Fibroblast of upper back skin (primary cell): ENCODE data around the gene FOXC1.

Experiments
- DNase-seq: peaks from one replicate; pipeline ENCODE4 v3.0.0-alpha.2; 2013

FOXC1 gene

DNA sequence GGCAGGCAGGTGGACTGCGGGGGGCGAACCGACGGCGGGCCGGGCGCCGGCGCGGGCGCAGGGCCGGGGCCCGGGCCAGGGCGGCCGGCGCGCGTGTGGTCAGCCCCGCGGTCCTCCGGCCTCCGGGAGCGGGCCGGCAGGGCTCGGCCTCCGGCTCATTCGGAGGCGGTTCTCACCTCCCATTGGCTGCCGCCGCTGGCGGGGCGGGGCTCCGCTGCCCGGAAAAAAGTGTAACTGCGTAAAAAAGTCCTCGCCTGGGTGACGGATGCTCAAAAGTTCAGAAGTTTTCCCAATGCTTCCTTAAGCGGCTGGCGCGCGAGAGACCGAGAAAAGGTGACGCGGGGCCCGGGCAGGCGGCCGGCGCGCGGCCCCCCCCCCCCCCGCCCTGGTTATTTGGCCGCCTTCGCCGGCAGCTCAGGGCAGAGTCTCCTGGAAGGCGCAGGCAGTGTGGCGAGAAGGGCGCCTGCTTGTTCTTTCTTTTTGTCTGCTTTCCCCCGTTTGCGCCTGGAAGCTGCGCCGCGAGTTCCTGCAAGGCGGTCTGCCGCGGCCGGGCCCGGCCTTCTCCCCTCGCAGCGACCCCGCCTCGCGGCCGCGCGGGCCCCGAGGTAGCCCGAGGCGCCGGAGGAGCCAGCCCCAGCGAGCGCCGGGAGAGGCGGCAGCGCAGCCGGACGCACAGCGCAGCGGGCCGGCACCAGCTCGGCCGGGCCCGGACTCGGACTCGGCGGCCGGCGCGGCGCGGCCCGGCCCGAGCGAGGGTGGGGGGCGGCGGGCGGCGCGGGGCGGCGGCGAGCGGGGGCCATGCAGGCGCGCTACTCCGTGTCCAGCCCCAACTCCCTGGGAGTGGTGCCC, at the start of gene FOXC1:
TSS of gene FOXC1 (plus strand) at position 268 of the 849 bp plus-strand sequence. CDS start at position 799, 531 bp downstream.
- DNase-seq = peak; percentile 88

DNA sequence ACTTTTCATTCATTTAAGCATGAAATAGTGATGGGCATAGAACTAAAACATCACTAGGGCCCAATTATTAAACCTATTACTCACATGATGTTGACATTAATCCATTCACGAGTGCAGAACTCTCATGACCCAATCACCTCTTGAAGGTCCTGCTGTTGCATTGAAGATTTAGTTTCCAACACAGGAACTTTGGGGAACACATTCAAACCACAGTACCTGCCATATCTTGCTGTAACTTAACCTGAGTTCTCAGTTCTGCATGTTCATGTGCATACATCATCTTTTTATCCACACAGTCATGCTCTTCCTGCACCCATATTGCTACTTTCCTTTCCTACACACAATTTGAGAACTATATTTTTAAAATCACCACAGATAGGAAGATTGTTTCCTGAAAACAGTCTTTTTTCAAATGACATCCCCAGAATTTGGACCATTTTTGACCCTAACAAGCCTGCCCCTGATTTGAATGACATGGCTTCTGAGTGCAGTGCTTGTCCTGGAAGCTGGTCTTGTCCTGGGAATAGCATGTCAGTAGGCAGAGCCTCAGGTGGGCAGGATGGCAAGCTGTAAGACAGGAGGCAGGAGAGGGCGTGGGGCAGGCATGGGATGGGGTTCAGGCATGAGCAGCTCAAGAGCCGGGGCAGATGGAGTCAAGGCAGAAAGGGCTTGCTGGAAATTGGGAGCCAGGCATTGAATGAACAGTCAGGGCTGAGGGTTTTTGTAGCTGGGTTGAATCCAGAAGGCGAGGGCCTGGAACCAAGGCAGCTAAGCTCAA, 49.2 kb upstream of the FOXC1 start:
- no peak for DNase-seq

DNA sequence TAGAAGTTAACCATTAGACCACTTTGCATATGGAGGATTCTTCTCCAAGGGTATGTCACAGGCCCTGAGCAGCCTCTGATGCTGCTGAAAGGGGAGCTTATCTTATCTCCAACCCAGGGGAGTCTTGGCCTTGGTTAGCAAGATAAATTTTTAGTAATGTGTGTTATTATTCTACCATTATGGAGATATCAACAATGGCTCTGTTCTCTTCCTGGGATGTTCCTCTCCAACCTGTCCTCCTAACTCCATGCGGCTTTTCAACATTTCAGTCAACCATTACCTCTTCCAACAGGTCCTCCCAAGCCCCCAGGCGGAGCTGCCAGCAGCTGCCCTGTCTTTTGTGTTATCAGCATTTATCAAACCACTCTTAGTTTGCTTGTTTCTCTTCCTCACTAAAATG, 48.4 kb upstream of the FOXC1 start:
- DNase-seq = no peak

DNA sequence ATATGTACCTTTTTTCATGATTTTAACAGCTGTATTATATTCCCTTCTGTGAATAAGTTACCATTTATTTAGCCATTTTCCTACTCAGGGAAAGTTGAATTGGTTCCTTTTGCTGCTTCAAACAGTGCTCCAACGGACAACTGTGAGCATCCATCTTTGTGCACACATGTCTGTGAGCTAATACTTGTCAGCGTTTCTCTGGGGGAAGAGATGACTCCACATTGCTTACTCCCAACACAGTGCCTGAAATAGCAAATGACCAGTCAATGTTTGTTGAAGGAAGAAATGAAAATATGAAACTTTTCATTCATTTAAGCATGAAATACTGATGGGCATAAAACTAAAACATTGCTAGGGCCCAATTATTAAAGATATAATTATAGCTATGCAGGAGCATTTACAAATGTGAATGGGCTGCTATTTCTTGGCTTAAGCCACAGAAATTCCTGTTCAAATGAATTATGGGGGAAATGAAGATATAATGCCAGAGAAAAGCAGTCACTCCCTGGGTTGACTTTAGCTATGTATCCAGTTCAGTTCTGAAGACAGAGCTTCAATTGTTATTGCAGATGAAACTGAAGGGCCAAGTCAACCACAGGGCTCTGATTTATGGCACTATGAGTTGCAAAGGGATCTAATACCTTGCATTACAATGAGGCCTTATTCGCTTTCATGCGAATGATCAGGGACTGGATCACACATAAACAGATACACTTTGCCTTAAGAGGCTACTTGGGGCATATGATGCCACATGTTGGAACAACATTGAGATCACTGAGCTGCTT, 47.4 kb upstream of the FOXC1 start:
- DNase-seq = no peak

DNA sequence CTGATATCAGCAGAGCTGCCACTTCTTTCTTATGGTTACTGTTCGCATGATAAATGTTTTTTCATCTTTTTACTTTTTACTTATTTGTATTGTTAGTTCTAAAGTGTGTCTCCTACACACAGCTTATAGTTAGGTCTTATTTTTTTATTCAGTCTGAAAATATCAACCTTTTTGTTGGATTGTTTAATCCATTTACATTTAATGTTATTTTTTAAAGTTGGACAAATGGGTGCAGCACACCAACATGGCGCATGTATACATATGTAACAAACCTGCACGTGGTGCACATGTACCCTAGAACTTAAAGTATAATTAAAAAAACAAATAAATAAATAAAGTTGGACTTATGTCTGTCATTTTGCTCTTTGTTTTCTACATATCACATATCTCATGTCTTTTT, 40.3 kb upstream of the FOXC1 start:
- DNase-seq = no peak

DNA sequence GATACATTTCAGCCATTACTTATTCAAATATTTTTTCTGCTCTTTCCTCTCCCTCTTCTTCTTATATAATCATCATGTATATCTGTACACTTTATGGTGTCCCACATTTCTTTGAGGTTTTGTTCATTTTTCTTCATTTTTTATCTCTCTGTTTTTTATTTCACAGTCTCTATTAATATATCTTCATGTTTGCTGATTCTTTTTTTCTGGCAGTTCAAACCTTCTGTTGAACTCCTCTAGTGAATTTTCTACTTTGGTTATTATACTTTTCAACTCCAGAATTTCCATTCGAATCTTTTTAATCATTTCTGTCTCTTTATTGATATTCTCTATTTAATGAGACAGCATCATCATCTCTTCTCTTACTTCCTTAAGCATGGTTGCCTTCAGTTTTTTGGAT, 38.9 kb upstream of the FOXC1 start:
- no peak for DNase-seq

DNA sequence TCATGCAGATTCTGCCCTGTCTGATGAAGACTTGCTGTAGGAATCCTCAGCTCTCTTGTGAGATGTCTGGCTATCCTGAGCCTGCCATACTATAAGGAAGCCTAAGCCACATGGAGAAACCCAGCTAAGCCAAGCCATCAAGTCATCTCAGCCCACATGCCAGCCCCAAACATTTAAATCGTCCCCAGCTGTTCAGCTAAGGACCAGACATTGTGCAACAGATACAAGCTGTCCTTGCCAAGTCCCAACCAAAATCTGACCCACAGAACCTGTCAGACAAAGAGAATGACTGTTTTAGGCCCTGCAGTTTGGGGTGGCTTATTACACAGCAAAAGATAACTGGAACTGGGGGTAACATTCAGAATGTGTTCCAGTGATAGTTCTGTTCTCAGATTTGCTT, 36.8 kb upstream of the FOXC1 start:
- no peak for DNase-seq

DNA sequence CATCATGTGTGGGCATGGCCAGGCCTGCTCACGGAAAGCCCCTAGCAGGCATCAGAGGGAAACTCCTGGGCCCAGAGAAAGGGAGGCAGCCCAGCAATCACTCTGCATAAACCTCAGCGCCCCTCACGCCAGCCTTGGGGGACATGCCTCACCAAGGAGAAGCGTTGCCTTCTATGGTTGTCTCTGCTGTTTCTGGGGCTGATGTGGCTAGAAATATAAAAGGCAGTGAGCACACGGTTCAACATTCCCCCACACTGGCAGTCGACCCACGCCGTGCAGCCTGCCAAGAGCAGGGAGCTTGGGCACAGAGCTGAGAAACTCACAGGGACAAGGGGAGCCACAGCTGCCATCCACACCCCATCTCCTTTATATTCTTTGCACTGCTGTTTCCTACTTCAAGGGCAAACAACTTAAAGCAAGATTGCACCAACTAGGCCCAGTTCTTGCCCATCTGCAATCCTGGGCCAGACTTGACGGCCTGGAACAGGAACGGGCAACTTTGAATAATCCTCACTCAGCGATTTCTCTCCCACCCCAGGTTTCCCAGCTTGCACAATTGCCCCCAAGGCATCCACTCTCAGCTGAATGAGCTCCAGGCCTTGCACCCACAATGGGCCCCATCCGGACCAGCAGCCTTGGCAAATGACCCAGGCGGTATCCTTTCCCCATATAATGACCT, 35.5 kb upstream of the FOXC1 start:
- no peak for DNase-seq

DNA sequence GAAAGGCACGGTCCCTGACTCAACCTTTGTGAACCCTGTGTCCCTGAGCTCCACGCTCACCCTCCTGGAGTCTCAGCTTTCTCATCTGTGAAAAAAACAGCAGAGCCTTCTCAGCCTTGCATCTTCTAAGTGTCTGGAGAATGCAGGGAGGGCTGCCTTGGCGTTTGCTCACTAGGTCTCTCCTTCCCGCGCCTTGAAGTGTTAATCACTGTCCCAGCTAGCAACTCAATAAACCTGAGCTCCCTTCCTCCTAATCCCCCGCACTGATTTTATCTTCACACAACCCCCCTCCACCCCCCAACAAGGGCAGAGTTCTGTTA, 34.9 kb upstream of the FOXC1 start:
- no peak for DNase-seq

DNA sequence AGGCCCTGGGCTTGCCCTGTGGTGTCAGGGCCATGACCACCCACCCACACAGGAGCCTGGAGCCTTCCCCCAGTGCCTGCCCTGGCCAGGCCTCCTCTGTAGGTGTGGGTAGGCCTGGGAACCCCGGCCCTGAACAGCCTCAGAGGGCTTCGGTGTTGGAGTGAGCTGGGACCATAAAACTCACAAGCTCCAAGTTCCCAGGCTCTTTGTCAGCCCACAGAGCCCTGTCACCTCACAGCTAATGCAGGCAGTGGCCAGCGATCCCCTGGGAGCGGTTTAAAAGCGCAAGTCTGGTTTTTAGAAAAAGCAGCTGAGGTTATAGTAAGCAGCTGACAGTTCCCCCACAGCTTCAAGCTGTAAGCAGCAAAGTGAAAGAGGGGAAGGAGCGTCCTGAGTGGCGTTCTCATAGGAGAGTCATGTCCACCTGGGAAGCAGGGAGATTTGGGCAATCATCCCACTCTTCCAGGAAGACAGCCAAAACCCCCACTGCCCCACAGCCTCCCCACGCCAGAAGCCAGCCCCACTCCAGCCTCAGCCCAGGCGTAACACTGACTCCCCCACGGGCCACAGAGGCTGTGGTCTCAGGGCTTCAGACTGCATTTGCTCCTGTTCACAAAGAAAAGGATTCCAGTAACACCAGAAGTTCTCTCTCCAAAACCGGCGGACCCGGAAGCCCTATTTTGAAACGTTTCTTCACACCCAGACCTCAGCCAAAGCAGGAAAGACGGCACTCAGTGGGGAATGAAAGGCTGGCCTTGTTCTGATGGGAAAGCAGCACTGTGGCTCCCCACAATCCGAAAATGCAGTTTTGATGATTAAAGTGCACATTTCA, 34.3 kb upstream of the FOXC1 start:
- peak; percentile 35 for DNase-seq

DNA sequence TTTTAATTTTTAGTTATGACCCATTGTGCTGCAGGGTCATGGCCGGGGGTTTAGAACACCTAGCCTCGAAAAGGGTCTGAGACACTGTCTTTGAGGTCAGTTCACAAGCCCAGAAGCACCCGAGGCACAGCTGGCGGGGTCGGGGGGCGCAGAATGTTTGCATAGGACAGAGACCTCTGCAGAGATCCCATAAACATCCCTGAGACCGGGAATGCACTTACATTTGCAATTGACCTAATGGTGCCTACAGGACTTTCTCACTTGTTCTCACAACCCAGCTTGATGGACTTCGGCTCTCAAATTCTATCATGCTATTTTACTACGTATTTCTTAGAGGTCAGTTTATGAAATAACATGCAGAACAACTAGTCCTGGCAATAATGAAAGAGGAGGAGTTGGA, 33.5 kb upstream of the FOXC1 start:
- DNase-seq = no peak

DNA sequence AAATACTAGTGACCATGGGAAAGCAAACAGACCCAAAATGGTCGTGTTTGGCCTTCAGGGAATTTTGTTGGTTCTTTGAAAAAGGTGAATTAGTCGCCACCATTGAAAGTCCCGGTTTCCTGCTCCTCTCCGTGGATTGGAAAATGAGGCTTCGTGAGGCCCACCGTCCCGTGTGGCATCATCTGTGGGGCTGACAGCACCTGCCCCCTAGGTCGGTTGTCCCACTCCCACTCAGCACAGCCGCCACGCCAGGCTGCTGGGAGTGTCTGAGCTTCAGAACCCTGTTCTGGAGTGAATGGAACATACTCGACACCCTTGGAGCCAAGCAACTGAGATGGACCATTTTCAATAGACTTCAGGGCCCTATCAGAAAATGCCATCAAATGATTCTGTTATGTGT, 33.0 kb upstream of the FOXC1 start:
- no peak for DNase-seq

DNA sequence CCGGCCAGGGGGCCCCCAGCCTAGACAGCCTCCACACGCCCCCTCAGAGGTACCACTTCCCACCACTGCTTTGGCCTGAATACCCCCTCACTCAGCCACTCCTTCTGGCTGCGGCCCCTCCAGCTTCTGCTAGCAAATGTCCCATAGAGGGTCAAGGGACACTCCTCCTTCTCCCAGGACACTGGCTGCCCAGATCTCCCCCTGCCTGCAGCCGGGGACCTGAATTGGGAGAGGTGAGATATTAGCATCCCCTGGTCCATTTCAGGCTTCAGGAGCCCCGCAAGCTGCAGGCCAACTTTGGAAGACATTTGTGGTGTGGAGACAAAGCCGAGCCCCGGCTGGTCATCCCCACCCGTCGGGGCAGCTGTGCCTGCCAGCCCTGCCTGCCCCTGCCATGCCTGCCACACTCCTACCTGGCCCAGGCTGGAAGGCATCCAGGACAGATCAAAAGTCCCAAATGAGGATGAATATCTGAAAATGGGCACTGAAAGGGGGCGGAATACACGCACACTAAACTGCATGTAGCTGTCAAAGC, 32.5 kb upstream of the FOXC1 start:
- no peak for DNase-seq

DNA sequence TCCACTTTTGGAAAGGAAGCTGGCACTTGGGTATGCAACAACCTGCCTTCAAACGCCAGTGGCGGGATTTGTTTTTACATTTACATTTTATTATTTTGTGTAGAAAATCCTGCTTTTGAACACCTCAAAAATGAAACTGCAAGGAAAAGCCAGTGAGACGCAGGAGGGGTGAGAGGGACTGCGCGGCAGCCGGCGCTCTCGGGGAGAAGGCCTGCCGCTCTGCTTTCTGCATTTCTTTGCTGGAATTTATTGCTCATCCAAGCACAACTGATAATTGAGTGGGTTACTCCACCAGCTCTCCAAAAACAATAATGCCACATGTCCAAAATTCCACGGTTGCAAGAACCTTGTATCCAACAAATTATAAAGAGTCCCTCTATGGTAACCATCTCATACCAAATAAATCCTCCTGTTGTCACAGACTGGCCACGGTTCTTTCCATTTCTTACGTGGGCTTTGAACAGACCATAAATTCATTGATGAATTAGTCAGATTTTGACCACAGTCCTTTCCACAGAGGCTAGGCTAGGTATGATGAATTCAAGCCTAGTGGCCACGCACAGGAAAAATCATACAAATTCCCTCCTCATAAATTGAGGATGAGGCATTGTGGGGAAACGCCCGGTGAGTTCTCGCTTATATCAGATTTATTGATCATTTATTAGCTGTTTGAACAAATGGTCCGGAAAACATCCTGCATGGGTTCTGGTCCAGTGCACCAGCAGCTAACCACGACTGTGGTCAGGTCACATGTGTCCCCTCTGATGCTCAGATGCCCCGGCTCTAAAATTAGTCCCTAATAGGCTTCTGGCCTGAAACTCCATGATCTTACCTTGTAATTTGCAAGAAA, 31.6 kb upstream of the FOXC1 start:
- DNase-seq = peak; percentile 29

DNA sequence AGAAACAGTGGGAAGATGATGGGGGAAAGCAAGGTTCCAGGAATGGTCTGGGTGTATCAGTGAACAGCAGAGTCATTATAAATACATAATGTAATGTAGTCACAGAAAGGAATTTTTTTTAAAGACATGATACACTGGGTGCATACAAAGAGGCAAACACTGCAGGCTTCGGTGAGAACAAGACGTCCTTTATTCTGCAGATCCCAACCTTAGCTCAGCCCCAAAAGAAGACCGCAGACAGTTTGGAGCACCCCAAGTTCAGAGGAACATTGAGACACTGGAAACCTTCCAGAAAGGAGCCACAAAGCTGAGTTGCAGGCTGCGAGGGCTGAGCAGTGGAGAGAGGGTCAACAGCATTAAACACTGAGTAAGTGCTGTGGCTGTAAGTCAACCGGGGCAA, 30.6 kb upstream of the FOXC1 start:
- no peak for DNase-seq

DNA sequence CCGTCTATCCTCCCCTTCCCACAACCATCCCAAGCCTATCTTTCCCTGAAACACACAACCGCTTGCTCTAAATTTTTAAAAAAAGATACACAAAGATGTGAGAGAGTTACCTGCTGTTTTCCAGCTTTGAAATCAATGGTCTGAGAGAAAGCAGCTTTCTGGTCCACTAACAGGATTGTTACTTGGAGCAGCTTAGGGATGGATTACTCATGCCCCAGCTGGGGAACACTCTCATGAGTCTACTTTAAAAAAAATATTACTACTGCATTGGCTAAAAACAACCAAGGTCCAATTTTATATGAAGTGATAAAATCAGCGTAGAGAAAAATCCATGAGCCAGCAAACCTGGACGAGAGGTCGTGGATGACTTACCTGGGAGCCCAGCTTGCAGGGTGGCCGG, 29.6 kb upstream of the FOXC1 start:
- DNase-seq = no peak

DNA sequence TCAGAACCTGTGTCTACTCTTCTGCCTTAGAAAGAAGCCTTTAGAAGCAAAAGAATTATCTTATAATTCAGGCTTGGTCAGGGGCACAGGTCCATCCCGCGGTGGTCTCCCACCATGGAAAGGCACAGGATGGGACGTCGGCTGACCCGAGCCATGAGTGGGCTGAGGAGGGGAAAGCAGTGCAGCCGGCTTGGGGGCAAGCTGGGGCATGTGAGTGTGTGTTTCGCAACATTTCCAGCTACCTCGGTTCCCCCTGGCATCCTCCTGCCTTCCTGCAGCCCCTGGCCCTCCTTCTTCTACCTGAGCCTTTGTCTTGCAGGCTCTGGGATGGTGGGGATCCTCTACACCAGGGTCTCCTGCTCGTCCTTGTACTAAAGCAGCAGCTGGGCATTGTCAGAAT, 29.1 kb upstream of the FOXC1 start:
- no peak for DNase-seq

DNA sequence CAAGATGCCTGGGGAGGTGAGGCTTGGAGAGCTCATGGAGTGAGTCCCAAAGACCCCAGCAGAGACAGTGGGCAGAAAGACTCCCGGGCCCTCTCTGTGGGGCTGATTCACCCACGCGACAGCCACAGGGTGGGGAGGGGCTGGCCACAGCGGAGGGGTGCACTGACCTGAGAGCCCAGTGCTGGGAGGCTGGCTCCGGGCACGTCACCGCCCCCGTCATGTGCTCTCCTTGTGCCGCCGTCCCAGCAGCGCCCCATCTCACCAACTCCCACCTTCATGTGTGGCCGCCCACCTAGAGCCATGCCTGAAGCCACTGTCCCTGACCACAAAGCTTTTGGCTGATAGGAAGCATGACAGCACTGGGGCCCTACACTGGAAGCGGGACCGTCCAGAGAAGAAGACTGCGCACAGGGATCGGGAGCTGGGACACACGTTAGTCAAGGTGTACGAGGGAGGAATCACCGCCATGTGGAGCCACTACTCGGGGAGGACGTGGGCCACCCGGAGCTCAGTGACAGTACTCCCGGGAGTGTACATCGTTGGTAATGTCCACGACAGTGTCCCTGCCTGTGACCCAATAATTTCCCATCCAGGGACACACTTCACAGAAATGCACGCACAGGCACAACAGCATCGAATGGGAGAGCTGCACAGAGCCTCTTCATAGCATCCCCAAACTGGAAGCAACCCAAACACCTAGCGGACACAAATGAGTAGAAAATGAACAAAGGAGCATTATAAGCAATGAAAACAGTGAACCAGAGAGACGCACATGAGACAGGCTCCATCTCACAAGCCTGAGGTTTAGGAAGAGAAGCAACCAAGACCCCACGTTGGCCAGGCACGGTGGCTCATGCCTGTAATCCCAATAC, 28.4 kb upstream of the FOXC1 start:
- DNase-seq = no peak

DNA sequence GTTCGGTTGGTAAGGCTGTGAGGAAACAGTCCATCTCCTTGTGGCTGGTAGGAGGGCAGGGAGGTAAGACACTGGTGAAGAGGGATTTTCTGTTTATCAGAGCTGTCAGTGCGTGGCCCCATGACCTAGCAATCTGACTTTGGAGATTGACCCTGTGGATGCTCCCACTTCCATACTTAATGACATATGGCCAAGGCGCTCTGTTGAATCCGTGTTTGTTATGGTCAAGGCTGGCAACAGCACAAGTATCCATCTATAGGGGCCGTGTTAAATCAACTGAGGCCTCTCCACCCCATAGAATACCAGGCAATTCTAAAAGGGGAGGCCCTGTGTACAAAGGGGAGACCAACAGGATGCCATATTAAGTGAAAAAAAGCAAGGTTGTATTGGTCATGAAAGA, 25.6 kb upstream of the FOXC1 start:
- DNase-seq = no peak
